ENCODE results near the gene DCAF5.

DNA sequence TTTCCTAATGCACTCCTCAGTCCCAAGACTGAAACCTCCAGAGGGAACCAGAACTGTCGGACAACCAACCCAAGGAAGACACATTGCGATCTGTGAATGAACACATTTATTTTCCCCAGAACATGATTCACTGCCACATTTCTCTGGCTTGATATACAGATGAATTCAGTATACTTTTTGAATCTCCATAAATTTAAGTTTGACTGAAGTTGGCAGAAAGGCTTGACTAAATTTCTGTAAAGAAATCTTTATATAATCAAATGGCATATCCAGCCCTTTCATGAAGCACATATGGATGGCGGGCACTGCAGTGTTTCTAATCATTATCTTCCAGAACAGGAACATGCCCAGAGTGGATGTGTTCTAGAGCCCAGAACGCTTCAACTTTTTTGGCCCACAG, 56.7 kb downstream of the DCAF5 start:
- TF ChIP-seq, protein P1, sequence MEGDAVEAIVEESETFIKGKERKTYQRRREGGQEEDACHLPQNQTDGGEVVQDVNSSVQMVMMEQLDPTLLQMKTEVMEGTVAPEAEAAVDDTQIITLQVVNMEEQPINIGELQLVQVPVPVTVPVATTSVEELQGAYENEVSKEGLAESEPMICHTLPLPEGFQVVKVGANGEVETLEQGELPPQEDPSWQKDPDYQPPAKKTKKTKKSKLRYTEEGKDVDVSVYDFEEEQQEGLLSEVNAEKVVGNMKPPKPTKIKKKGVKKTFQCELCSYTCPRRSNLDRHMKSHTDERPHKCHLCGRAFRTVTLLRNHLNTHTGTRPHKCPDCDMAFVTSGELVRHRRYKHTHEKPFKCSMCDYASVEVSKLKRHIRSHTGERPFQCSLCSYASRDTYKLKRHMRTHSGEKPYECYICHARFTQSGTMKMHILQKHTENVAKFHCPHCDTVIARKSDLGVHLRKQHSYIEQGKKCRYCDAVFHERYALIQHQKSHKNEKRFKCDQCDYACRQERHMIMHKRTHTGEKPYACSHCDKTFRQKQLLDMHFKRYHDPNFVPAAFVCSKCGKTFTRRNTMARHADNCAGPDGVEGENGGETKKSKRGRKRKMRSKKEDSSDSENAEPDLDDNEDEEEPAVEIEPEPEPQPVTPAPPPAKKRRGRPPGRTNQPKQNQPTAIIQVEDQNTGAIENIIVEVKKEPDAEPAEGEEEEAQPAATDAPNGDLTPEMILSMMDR (IDR thresholded peaks at IDR 0.05): no peak
- TF ChIP-seq POLR2A (IDR thresholded peaks at IDR 0.05) (no peak), POLR2AphosphoS5 (IDR thresholded peaks at IDR 0.05) (no peak), EP300 (IDR thresholded peaks at IDR 0.05; ENCODE audit: low read depth) (no peak)

Data from transverse colon (tissue), 4 donors.